PC-3 (cell line): Measurements from ENCODE around the gene GANC.

Experiments
- CTCF ChIP-seq: fragments of 300-600 bp; sonication (generic); conservative IDR thresholded peaks from 2 replicates; pipeline ENCODE4 v1.5.1; 2017; ENCODE audit warnings: antibody characterized with exemption, low read depth, mild to moderate bottlenecking, low read length
- EZH2 ChIP-seq: fragments of 300-600 bp; sonication (generic); IDR thresholded peaks from one replicate; pipeline ENCODE4 v1.6.1; 2017; ENCODE audit warnings: antibody characterized with exemption, mild to moderate bottlenecking, low read length; ENCODE audit not compliant: unreplicated experiment
- EZH2phosphoT487 ChIP-seq: fragments of 300-600 bp; sonication (generic); IDR thresholded peaks from 2 replicates; pipeline ENCODE4 v1.6.1; 2018; ENCODE audit warnings: mild to moderate bottlenecking, antibody characterized with exemption, low read length, borderline replicate concordance

GRCh38 chr15:42363942-42364341, 90.9 kb downstream of the GANC start:
- TF ChIP-seq CTCF, result no peak
- TF ChIP-seq EZH2phosphoT487, result no peak
- TF ChIP-seq EZH2, result no peak
